Measurements from ENCODE around the gene TNFAIP8L3.
A peak's percentile ranks its signal among the peaks of the same experiment; 100 is the strongest.

Gene TNFAIP8L3

GRCh38 chr15:51089699-51090453 lies 4.8 kb downstream of the TNFAIP8L3 start:
- DNase-seq (no peak), ATAC-seq (no peak)

- ATAC-seq, result no peak
- DNase-seq, result no peak
Measured at GRCh38 chr15:51089041-51089440, 5.7 kb downstream of the TNFAIP8L3 start.

DNA sequence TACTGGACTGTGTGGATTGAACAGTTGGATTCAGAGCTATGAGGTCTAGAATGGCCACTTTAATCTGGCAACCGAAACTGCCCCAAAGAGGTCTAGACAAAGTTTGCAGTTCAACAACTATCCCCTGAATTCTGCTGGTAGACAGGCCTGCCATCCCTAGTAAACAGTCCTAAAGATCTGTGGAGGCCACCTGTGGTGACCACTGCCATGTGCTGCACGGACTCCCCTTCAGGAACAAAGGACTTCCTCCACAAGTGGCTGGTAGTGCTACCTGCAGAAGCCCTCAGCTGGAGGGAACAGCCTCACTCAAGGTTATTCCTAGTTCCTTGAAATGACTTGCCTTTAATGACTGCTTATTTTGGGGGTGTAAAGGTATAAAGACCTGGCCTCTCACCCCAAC lies 6.1 kb downstream of the TNFAIP8L3 start:
- DNase-seq (no peak), ATAC-seq (no peak)

GRCh38 chr15:51087513-51087912 lies 7.2 kb downstream of the TNFAIP8L3 start:
- no peak for DNase-seq
- no peak for ATAC-seq

DNA sequence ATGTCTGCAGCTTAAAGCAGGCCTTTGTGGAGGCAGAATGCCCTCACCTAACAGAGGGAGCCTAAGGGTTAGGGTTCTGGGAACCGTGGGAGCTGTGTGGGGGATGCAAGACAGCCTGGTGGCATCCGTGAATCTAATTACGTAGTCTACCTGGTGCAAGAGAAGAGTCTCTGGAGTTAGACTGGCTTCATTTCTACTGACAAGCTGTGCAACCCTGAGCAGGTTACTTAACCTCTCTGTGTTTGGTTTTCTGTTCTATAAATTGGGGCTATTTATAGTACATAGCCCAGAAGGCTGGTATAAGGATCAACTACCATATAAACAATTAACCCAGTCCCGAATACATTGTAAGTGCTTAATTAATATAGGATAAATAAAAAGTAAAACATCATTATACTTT lies 8.3 kb downstream of the TNFAIP8L3 start:
- no peak for ATAC-seq
- no peak for DNase-seq

DNA sequence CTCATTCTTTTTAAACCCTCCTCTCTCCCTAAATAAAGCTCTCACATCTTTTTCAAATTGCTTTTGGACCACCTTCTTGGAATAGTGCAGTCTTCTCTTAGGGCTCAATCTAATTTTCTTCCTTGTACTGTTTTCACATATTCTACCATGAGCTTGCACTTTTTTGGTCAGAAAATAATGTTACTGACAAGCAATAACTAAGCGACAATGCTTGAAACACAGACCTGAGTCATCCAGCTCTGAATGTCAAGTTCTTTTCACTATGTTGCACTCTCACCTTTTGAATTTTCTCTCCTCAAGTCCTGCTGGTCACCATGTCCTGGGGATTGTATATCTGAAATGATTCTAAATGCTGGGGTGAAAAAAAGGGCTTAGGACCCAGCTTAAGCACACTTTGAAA lies 8.9 kb downstream of the TNFAIP8L3 start:
- ATAC-seq (no peak), DNase-seq (no peak)

GRCh38 chr15:51083641-51084166 lies 11.0 kb downstream of the TNFAIP8L3 start:
- peak; percentile 12 for ATAC-seq
- no peak for DNase-seq

GRCh38 chr15:51082246-51082645 lies 12.5 kb downstream of the TNFAIP8L3 start:
- ATAC-seq, result no peak
- DNase-seq, result no peak

GRCh38 chr15:51080286-51080685 lies 14.4 kb downstream of the TNFAIP8L3 start:
- no peak for ATAC-seq
- DNase-seq, result no peak

GRCh38 chr15:51079226-51079625 lies 15.5 kb downstream of the TNFAIP8L3 start:
- no peak for DNase-seq
- ATAC-seq, result no peak

DNA sequence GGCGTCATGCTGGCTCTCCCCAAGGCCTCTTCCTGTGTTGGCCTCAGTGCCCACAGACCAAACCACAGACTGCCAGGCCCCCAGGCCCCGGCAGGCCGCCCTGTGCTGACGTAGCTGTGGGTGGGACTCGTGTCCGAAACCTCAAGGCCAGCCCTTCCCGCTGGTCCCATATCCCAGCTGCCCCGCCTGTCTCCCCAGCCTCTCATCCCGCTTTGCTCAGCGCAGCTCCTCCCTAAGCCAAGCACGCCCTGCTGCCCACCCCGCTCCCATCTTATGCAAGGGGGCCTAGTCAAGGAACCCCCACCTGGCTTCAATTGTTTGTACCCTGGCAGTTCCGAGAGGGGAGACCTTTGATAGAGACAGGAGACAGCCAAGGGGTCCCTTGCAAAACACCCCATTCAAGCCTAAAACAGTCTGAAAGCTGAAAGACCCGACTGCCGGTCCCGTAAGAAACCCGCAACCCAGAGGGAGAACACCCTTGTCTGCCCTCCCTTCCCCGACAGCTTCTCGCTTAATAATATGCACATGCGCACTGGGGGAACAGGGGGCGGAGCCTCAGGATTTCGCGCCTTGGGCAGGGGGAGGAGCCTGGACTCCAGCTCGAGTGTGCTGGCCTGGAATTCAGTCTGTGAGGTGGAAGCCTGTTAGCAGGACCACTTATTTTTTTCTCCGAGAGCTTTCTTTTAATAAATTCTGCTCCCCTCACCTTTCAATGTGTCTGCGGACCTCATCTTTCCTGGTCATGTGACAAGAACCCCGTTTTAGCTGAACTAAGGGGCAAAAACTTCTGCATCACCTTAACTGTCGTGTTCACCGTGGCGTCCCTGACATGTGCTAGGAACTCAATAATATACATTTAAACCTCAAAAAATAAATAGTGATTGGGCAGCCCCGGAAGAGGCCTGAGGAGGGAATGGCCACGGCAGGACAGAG lies 17.2 kb downstream of the TNFAIP8L3 start:
- peak; percentile 58 for ATAC-seq
- peak; percentile 74 for DNase-seq

- ATAC-seq (peak; percentile 9), DNase-seq (no peak)
Measured at GRCh38 chr15:51076524-51077220, 18.0 kb downstream of the TNFAIP8L3 start.

DNA sequence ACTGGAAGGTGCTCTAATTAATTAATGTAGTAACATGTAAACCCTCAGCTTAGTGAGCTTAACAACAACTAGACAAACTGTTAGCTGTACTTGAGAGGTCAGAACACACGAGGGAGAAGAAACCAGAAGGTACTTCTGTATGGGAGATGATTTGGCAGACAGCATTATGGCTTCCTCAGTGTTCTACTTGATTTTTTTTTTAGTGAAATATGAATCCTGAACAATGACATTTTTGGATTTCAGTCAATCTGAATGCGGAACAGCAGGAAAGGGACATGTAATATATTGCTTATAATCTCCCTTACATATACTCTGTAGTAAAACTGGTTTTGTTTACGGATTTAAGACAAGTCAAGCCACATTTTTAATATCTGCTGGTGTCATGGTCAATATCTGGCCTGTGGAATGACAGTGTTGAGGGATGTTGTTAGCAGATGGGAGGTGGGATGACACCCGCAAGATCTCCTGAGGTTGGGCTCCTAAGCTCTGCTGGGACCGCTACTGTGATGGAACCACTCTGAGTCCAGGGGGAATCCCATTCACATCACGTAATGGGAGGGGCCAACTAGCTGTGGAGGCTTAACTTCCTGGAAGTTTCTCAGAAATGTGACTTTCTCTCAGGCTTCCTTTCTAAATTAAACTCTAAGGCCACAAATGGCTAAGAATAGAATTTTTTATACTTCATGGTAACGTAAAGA lies 18.7 kb downstream of the TNFAIP8L3 start:
- DNase-seq, result peak; percentile 51
- peak; percentile 53 for ATAC-seq

DNA sequence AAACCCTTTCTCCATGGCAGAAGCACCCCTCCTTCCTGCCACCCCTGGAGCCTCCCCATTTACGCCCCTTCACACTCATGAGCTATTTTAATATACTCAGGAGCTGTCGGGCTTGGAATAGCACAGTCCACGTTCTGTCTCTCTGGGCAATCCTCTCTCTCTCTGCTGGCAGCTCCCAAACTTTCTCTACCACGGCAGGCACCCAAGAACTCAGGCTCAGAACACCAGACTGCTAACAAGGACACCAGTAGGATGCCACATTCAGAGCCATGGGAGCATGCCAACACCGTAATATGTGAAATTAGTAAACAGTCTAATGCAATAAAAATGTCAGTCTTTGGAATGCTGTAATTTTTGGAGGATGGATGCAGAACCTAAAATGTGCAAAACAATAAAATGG lies 19.3 kb downstream of the TNFAIP8L3 start:
- ATAC-seq (no peak), DNase-seq (no peak)

DNA sequence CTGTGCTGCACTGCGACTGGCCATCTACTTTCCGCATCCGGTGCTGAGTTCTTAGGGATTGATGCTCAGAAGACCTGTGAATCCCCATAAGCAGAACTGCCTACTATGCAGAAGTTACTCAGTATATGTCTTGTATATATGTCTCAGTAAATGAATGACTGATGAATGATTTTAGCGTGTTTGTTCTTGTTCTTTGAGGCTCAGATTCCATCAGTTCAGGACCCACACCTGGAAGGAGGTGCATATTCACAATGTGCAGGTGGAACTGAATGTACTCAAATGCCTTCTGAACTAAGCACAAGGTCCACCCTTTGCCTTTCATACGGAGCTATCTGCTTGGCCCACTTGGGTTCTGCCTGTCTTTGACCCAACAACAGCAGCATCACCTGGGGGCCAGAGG lies 19.8 kb downstream of the TNFAIP8L3 start:
- no peak for DNase-seq
- ATAC-seq, result no peak

- no peak for ATAC-seq
- DNase-seq, result no peak
Measured at GRCh38 chr15:51071578-51071977, 23.1 kb downstream of the TNFAIP8L3 start.

DNA sequence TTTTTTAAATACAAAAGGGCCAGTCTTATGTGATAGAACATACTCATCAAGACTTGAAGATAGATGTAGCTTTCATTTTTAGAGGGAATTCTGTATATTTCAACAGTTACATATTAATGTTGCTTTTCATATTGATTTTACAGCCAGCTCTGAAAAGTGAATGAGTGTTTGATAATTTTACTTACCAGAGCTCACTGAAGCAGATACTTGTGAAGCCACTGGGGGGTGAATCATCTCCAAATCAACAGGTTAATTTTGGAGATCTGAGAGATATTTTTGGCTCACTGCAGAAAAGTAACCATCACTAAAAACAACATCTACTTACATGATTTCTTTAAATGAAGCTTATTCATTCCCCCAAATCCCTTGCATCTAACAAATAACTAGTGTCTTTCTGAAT lies 24.7 kb downstream of the TNFAIP8L3 start:
- DNase-seq, result no peak
- ATAC-seq, result no peak

GRCh38 chr15:51067510-51067909 lies 27.2 kb downstream of the TNFAIP8L3 start:
- no peak for ATAC-seq
- DNase-seq, result no peak

GRCh38 chr15:51065781-51066180 lies 28.9 kb downstream of the TNFAIP8L3 start:
- no peak for ATAC-seq

DNA sequence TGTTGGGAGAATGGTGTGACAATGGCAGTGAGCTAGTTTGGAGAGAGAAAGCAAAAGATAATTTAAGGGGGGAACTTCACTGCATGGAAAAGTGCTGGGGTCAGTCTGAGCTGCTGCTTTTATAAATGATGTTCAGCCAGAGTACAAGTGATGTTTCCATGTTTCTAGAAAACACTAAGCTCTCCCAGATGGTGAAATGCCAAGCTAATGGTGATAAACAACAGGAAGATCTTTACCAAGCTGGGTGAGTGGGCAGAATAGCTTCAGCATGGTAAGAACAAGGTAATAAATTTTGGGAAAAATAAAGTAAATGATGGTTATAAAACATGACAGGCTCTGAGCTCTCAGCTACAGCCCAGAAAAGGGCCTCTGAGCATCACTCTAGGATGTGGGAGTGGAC lies 29.4 kb downstream of the TNFAIP8L3 start:
- ATAC-seq (no peak), DNase-seq (no peak)

More at GRCh38 chr15:51065781-51066180, 28.9 kb downstream of the TNFAIP8L3 start:
- DNase-seq, result no peak

DNA sequence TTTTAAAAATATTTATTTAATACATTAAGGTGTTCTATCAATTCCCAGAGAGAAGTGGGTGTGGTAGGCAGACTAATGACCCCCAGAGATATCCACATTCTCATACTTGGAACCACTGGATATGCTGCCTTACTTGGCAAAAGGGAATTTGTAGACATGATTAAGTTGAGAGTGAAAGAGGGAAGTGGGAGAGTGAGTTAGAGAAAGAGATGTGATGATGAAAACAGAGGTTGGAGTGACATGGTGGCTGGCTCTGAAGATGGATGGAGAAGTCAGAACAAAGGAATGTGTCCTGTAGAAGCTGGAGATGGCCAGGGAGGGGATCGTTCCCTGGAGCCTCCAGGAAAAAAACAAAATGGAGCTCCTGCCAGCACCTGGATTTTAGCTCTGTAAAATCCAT lies 32.0 kb downstream of the TNFAIP8L3 start:
- DNase-seq (no peak), ATAC-seq (no peak)

Measured in stimulated activated naive CD8-positive, alpha-beta T cell treated with anti-CD3 and anti-CD28 coated beads, Interleukin-15, Interleukin-2, amounts not matched to agents 100 U/mL and 50 U/mL, for 24 hours (primary cell).